Measurements from ENCODE around the gene NFKBIL1.
"Not testable (repeated sequence)": the region's sequence is repeated elsewhere in the genome, so short reads cannot be mapped to it uniquely, and the experiment has no call there.

The NFKBIL1 gene

GRCh38 chr6:31546958-31547726, at the start of gene NFKBIL1:
TSS of gene NFKBIL1 (plus strand) at chr6:31547608. CDS start at chr6:31547695, 87 bp downstream.
- H3K27me3 ChIP-seq (ENCODE audit: control insufficient read depth, insufficient read depth, low read length), result no peaks in the 10 kb centered on the region
- H3K4me3 ChIP-seq (ENCODE audit: low read length), result peak within 1 kb of the TSS; percentile 20
- no peaks in the 10 kb centered on the region for H3K36me3 ChIP-seq (ENCODE audit: control insufficient read depth, insufficient read depth, low read length)
- H3K4me1 ChIP-seq (ENCODE audit: control insufficient read depth, insufficient read depth, low read length), result peaks cover 21% of the 10 kb centered on the region
- H3K9ac ChIP-seq (ENCODE audit: low read length), result peak within 1 kb of the TSS; percentile 91
- no peaks in the 10 kb centered on the region for H3K9me3 ChIP-seq (ENCODE audit: control insufficient read depth, low read length)

- Histone ChIP-seq H3K4me3 (ENCODE audit: low read length) (no peak overlapping the region), H3K4me1 (ENCODE audit: control insufficient read depth, insufficient read depth, low read length) (peaks cover 4% of the 10 kb centered on the region), H3K36me3 (ENCODE audit: control insufficient read depth, insufficient read depth, low read length) (no peaks in the 10 kb centered on the region), H3K27me3 (ENCODE audit: control insufficient read depth, insufficient read depth, low read length) (peaks cover 41% of the 10 kb centered on the region), H3K9ac (ENCODE audit: low read length) (no peak overlapping the region), H3K9me3 (ENCODE audit: control insufficient read depth, low read length) (no peaks in the 10 kb centered on the region)
Measured at GRCh38 chr6:31498748-31499147, 48.7 kb upstream of the NFKBIL1 start.

DNA sequence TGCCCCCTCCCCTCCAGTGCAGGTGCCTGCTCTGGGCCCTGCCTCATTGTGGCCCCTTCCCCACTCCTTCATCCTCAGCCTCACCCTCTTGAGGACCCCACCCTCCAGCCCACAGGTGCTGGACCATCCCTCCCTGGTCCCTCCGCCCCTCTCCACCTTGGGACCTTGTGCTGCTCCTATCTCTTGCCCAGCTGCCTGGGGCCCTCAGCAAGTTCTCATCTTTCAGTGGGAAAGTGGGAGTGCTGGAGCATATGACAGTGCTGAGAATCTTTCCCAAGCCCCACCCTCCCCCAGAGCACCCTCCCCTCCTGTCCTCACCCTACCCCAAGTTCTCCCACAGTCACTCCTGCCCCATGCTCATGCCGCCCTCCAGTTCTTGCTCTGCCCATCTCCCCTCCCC, 47.8 kb upstream of the NFKBIL1 start:
- not testable (repeated sequence) for H3K9me3 ChIP-seq (ENCODE audit: control insufficient read depth, low read length); H3K36me3 ChIP-seq (ENCODE audit: control insufficient read depth, insufficient read depth, low read length); H3K9ac ChIP-seq (ENCODE audit: low read length); H3K4me1 ChIP-seq (ENCODE audit: control insufficient read depth, insufficient read depth, low read length); H3K4me3 ChIP-seq (ENCODE audit: low read length)
- peaks cover 34% of the 10 kb centered on the region for H3K27me3 ChIP-seq (ENCODE audit: control insufficient read depth, insufficient read depth, low read length)

GRCh38 chr6:31502586-31502985, 44.8 kb upstream of the NFKBIL1 start:
- Histone ChIP-seq H3K36me3 (ENCODE audit: control insufficient read depth, insufficient read depth, low read length) (no peaks in the 10 kb centered on the region), H3K4me3 (ENCODE audit: low read length) (no peak overlapping the region), H3K4me1 (ENCODE audit: control insufficient read depth, insufficient read depth, low read length) (no peaks in the 10 kb centered on the region), H3K9ac (ENCODE audit: low read length) (no peak overlapping the region), H3K27me3 (ENCODE audit: control insufficient read depth, insufficient read depth, low read length) (peaks cover 18% of the 10 kb centered on the region), H3K9me3 (ENCODE audit: control insufficient read depth, low read length) (no peaks in the 10 kb centered on the region)

DNA sequence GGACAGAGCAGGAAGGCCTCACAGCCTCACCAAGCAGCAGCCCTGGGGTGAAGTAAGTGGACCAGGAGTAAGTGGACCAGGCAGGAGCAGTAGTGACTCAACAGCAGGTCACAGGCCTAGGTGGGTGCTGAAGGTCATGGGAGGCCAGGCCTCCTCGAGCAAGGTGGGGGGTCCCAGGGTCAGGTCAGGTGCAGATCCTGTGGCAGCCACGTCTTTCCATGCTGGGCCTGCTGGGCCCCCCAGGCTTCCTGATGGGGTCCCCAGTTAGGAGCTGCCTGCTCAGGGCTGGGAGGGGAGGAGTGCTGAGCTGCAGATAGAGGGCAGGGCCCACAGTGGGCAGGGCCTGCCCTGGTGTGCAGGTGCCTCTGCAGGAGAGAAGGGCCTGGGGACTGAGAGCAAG, 38.4 kb upstream of the NFKBIL1 start:
- not testable (repeated sequence) for H3K9me3 ChIP-seq (ENCODE audit: control insufficient read depth, low read length); H3K27me3 ChIP-seq (ENCODE audit: control insufficient read depth, insufficient read depth, low read length); H3K9ac ChIP-seq (ENCODE audit: low read length); H3K4me3 ChIP-seq (ENCODE audit: low read length); H3K36me3 ChIP-seq (ENCODE audit: control insufficient read depth, insufficient read depth, low read length); H3K4me1 ChIP-seq (ENCODE audit: control insufficient read depth, insufficient read depth, low read length)

DNA sequence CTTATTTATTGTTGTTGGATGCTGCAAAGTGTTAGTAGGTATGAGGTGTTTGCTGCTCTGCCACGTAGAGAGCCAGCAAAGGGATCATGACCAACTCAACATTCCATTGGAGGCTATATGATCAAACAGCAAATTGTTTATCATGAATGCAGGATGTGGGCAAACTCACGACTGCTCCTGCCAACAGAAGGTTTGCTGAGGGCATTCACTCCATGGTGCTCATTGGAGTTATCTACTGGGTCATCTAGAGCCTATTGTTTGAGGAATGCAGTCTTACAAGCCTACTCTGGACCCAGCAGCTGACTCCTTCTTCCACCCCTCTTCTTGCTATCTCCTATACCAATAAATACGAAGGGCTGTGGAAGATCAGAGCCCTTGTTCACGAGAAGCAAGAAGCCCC, 37.4 kb upstream of the NFKBIL1 start:
- no peaks in the 10 kb centered on the region for H3K27me3 ChIP-seq (ENCODE audit: control insufficient read depth, insufficient read depth, low read length)
- no peak overlapping the region for H3K4me3 ChIP-seq (ENCODE audit: low read length)
- H3K4me1 ChIP-seq (ENCODE audit: control insufficient read depth, insufficient read depth, low read length), result no peaks in the 10 kb centered on the region
- H3K9ac ChIP-seq (ENCODE audit: low read length), result no peak overlapping the region
- H3K9me3 ChIP-seq (ENCODE audit: control insufficient read depth, low read length), result no peaks in the 10 kb centered on the region
- no peaks in the 10 kb centered on the region for H3K36me3 ChIP-seq (ENCODE audit: control insufficient read depth, insufficient read depth, low read length)

- no peaks in the 10 kb centered on the region for H3K27me3 ChIP-seq (ENCODE audit: control insufficient read depth, insufficient read depth, low read length)
- no peaks in the 10 kb centered on the region for H3K9me3 ChIP-seq (ENCODE audit: control insufficient read depth, low read length)
- no peak overlapping the region for H3K9ac ChIP-seq (ENCODE audit: low read length)
Measured at GRCh38 chr6:31513456-31514165, 33.8 kb upstream of the NFKBIL1 start.

DNA sequence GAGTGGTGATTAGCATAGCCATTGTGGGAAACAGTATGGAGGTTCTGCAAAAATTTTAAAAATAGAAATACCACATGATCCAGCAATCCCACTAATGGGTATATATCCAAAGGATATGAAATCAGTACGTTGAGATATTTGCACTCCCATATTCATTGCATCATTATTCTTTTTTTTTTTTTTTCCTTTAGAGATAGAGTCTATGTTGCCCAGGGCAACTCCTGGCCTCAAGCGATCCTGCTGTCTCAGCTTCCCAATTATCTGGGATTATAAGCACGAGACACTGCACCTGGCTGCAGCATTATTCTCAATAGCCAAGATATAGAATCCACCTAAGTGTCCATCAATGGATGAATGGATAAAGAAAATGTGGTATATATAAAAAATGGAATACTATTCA, 25.6 kb upstream of the NFKBIL1 start:
- peaks cover 8% of the 10 kb centered on the region for H3K4me1 ChIP-seq (ENCODE audit: control insufficient read depth, insufficient read depth, low read length)
- no peak overlapping the region for H3K4me3 ChIP-seq (ENCODE audit: low read length)
- no peak overlapping the region for H3K9ac ChIP-seq (ENCODE audit: low read length)
- no peaks in the 10 kb centered on the region for H3K36me3 ChIP-seq (ENCODE audit: control insufficient read depth, insufficient read depth, low read length)
- no peaks in the 10 kb centered on the region for H3K27me3 ChIP-seq (ENCODE audit: control insufficient read depth, insufficient read depth, low read length)
- H3K9me3 ChIP-seq (ENCODE audit: control insufficient read depth, low read length), result no peaks in the 10 kb centered on the region

More at GRCh38 chr6:31513456-31514165, 33.8 kb upstream of the NFKBIL1 start:
- Histone ChIP-seq H3K36me3 (ENCODE audit: control insufficient read depth, insufficient read depth, low read length) (no peaks in the 10 kb centered on the region), H3K4me3 (ENCODE audit: low read length) (no peak overlapping the region), H3K4me1 (ENCODE audit: control insufficient read depth, insufficient read depth, low read length) (no peaks in the 10 kb centered on the region)

DNA sequence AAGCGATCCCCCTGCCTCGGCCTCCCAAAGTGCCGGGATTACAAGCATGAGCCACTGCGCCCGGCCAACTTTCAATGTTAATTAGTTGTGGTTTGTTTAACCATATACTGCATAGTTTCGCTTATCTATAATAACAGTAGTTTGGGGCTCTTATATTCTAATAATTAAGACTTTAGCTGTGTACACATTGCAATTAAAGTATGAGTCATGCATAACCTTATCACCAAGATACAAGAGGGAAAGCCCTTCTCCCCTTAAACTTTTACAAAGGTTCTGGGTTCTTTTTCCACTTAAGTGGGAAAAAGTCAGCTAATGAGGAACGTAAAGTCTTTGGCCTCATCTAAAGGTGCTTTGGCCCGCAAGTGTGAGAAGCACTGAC, 21.9 kb upstream of the NFKBIL1 start:
- H3K9me3 ChIP-seq (ENCODE audit: control insufficient read depth, low read length), result no peaks in the 10 kb centered on the region
- H3K4me1 ChIP-seq (ENCODE audit: control insufficient read depth, insufficient read depth, low read length), result peaks cover 8% of the 10 kb centered on the region
- no peaks in the 10 kb centered on the region for H3K27me3 ChIP-seq (ENCODE audit: control insufficient read depth, insufficient read depth, low read length)
- no peak overlapping the region for H3K4me3 ChIP-seq (ENCODE audit: low read length)
- H3K36me3 ChIP-seq (ENCODE audit: control insufficient read depth, insufficient read depth, low read length), result peaks cover 3% of the 10 kb centered on the region
- no peak overlapping the region for H3K9ac ChIP-seq (ENCODE audit: low read length)

GRCh38 chr6:31525932-31526591, 21.3 kb upstream of the NFKBIL1 start:
- Histone ChIP-seq H3K4me1 (ENCODE audit: control insufficient read depth, insufficient read depth, low read length) (peaks cover 8% of the 10 kb centered on the region), H3K27me3 (ENCODE audit: control insufficient read depth, insufficient read depth, low read length) (no peaks in the 10 kb centered on the region), H3K36me3 (ENCODE audit: control insufficient read depth, insufficient read depth, low read length) (peaks cover 8% of the 10 kb centered on the region), H3K9ac (ENCODE audit: low read length) (no peak overlapping the region), H3K4me3 (ENCODE audit: low read length) (no peak overlapping the region), H3K9me3 (ENCODE audit: control insufficient read depth, low read length) (no peaks in the 10 kb centered on the region)

DNA sequence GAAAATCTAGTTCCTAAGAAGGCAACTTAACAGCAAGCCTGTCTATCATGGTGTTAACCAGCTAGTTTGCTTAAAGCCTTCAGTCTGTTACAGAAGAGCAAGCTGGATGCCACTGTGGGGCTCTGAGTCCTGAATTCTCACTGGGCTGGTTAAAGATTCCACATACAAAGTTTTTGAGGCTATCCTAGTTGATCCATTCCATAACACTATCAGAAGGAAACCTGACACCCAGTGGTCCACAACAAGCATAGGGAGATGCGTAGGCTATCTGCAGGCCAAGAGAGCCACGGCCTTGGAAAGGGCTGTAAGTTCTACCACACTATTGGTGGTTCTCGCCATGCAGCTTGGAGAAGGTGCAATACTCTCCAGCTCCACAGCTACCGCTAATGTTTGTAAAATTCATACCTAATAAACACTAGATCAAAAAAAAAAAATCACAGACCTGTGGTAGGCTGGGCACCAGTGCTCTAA, 19.1 kb upstream of the NFKBIL1 start:
- Histone ChIP-seq H3K4me3 (ENCODE audit: low read length) (no peak overlapping the region), H3K9me3 (ENCODE audit: control insufficient read depth, low read length) (no peaks in the 10 kb centered on the region), H3K27me3 (ENCODE audit: control insufficient read depth, insufficient read depth, low read length) (no peaks in the 10 kb centered on the region), H3K4me1 (ENCODE audit: control insufficient read depth, insufficient read depth, low read length) (peaks cover 8% of the 10 kb centered on the region), H3K9ac (ENCODE audit: low read length) (no peak overlapping the region), H3K36me3 (ENCODE audit: control insufficient read depth, insufficient read depth, low read length) (peaks cover 16% of the 10 kb centered on the region)

- no peaks in the 10 kb centered on the region for H3K9me3 ChIP-seq (ENCODE audit: control insufficient read depth, low read length)
- no peaks in the 10 kb centered on the region for H3K27me3 ChIP-seq (ENCODE audit: control insufficient read depth, insufficient read depth, low read length)
- peaks cover 8% of the 10 kb centered on the region for H3K4me1 ChIP-seq (ENCODE audit: control insufficient read depth, insufficient read depth, low read length)
- no peak within 1 kb of the TSS for H3K9ac ChIP-seq (ENCODE audit: low read length)
- no peak within 1 kb of the TSS for H3K4me3 ChIP-seq (ENCODE audit: low read length)
- H3K36me3 ChIP-seq (ENCODE audit: control insufficient read depth, insufficient read depth, low read length), result peaks cover 16% of the 10 kb centered on the region
Measured at GRCh38 chr6:31528821-31529328, 18.5 kb upstream of the NFKBIL1 start, which contains the start of gene MCCD1. TSS of gene MCCD1 (plus strand) at chr6:31528962. CDS start at chr6:31529015, 53 bp downstream.
